ENCODE measurements around the gene RABGAP1L. TPM values are rescaled to one million over a fixed set of nuclear protein-coding genes. Genes with fewer than 3 reads are reported as not detected.
A peak's percentile ranks its signal among the peaks of the same experiment; 100 is the strongest.

RABGAP1L gene
- total and polyA plus RNA-seq, 10 donors: 30.3 to 125 (median 77.7) TPM

- TF ChIP-seq POLR2AphosphoS5 (IDR thresholded peaks at IDR 0.05): no peak
- TF ChIP-seq POLR2A (IDR thresholded peaks at IDR 0.05): no peak
- TF ChIP-seq CTCF (IDR thresholded peaks at IDR 0.05 in 8 of 11, conservative IDR thresholded peaks at IDR 0.05 in 3 of 11): no peak
- intact Hi-C loops (cut with DNase I; ENCODE audit: low total_unique reads): no loop called here
- WGBS, 5 donors: 47 to 67% (median 56%) methylated on average over 3 of the region's 3 CpGs
- H3K4me3 ChIP-seq: peak overlapping the region in 7 of 8 donors; percentile 37 to 70 (median 50)
- H3K27me3 ChIP-seq (replicated peaks in 1 of 7): no peaks in the 10 kb centered on the region
- no peak for DNase-seq
- H3K27ac ChIP-seq: peak overlapping the region; percentile 67 to 83 (median 75)
- no peaks in the 10 kb centered on the region for H3K36me3 ChIP-seq
- H3K4me1 ChIP-seq: peaks cover 0 to 43% (median 19%) of the 10 kb centered on the region in 6 donors
- H3K9me3 ChIP-seq: no peaks in the 10 kb centered on the region
Measured at GRCh38 chr1:174799136-174799479, 639.8 kb downstream of the RABGAP1L start.

- H3K9me3 ChIP-seq: no peaks in the 10 kb centered on the region
- DNase-seq: peak; percentile 75
- peaks cover 0 to 43% (median 19%) of the 10 kb centered on the region in 6 donors for H3K4me1 ChIP-seq
- H3K36me3 ChIP-seq: no peaks in the 10 kb centered on the region
- H3K27ac ChIP-seq: peak overlapping the region; percentile 67 to 83 (median 75)
- peak overlapping the region; percentile 37 to 70 (median 48) for H3K4me3 ChIP-seq
- intact Hi-C loops (cut with DNase I; ENCODE audit: low total_unique reads): no loop called here
- H3K27me3 ChIP-seq (replicated peaks in 1 of 7): no peaks in the 10 kb centered on the region
- TF ChIP-seq POLR2A (IDR thresholded peaks at IDR 0.05): no peak
- no peak for TF ChIP-seq POLR2AphosphoS5 (IDR thresholded peaks at IDR 0.05)
- no peak for TF ChIP-seq CTCF (IDR thresholded peaks at IDR 0.05 in 8 of 11, conservative IDR thresholded peaks at IDR 0.05 in 3 of 11)
- 7 to 24% (median 16%) methylated on average over 10 of the region's 10 CpGs for WGBS, 5 donors
Measured at GRCh38 chr1:174800216-174800851, 641.0 kb downstream of the RABGAP1L start.

- DNase-seq: no peak
- 12 to 45% (median 21%) methylated on average over 1 of the region's 1 CpG for WGBS, 5 donors
- intact Hi-C loops (cut with DNase I; ENCODE audit: low total_unique reads): no loop called here
- no peaks in the 10 kb centered on the region for H3K36me3 ChIP-seq
- TF ChIP-seq CTCF (IDR thresholded peaks at IDR 0.05 in 8 of 11, conservative IDR thresholded peaks at IDR 0.05 in 3 of 11) (no peak), POLR2A (IDR thresholded peaks at IDR 0.05) (no peak), POLR2AphosphoS5 (IDR thresholded peaks at IDR 0.05) (no peak)
- no peaks in the 10 kb centered on the region for H3K27me3 ChIP-seq (replicated peaks in 1 of 7)
- no peaks in the 10 kb centered on the region for H3K9me3 ChIP-seq
- peak overlapping the region in 5 of 8 donors; percentile 37 to 70 (median 50) for H3K4me3 ChIP-seq
- peak overlapping the region in 3 of 8 donors; percentile 75 to 82 (median 75) for H3K27ac ChIP-seq
- H3K4me1 ChIP-seq: peaks cover 0 to 43% (median 19%) of the 10 kb centered on the region in 6 donors
Measured at GRCh38 chr1:174800876-174801275, 641.6 kb downstream of the RABGAP1L start.

- Histone ChIP-seq H3K9me3 (no peaks in the 10 kb centered on the region), H3K36me3 (peaks cover 0 to 22% (median 0%) of the 10 kb centered on the region in 6 donors), H3K27me3 (replicated peaks in 1 of 7) (no peaks in the 10 kb centered on the region), H3K4me1 (peaks cover 0 to 6% (median under 1%) of the 10 kb centered on the region in 6 donors), H3K4me3 (no peak overlapping the region), H3K27ac (no peak overlapping the region)
- intact Hi-C loops (cut with DNase I; ENCODE audit: low total_unique reads): no loop called here
- TF ChIP-seq POLR2AphosphoS5 (IDR thresholded peaks at IDR 0.05) (no peak), POLR2A (IDR thresholded peaks at IDR 0.05) (no peak), CTCF (IDR thresholded peaks at IDR 0.05 in 8 of 11, conservative IDR thresholded peaks at IDR 0.05 in 3 of 11) (no peak)
- DNase-seq: no peak
- WGBS, 5 donors: 41 to 81% (median 45%) methylated on average over 2 of the region's 2 CpGs
Measured at GRCh38 chr1:174809755-174810280, 650.5 kb downstream of the RABGAP1L start.

Data from spleen (tissue), 11 donors.